Stimulated activated CD4-positive, alpha-beta T cell treated with anti-CD3 and anti-CD28 coated beads, Interleukin-2, amount 100 ng/mL, for 4 hours (primary cell): Measurements from ENCODE around the gene HSH2D.
"Not testable (repeated sequence)": the region's sequence is repeated elsewhere in the genome, so short reads cannot be mapped to it uniquely, and the experiment has no call there.

ENCODE experiments used
- DNase-seq: peaks from one replicate; pipeline ENCODE4 v3.0.0-alpha.2; 2020; ENCODE audit warnings: low read depth

The HSH2D gene

DNA sequence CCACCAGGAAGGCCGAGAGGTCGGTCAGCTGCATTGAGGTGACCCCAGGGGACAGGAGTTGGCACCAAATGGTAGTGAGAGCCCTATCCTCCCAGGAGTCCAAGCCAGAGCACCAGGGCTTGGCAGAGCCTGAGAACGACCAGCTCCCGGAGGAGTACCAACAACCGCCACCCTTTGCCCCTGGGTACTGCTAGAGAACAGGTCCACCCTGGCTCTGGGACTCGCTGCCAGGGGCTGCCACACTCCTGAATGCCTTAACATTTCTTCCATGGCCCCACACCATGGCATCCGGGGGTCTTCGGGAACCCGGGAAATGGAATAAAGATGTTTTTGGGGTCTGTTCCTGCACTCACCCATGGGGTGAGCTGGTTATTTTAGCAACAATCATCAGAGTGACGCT is 14.1 kb downstream of the HSH2D start:
- no peak for DNase-seq

DNA sequence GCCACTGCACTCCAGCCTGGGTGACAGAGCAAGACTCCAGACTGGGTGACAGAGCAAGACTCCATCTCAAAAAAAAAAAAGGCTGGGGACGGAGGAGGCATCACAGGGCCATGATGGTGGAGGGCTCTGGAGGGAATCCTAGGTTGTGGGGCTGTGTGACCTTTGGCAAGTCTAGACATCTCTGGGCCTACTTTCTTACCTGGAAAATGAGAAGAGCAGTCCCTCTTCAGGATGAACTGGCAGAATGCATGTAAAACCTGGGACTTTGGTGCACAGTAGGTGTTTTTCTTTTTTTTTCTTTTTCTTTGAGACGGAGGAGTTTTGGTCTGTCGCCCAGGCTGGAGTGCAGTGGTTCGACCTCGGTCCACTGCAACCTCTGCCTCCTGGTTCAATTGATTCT is 16.2 kb downstream of the HSH2D start:
- DNase-seq, result no peak

- DNase-seq, result no peak
Observed at GRCh38 chr19:16160445-16160942, 17.0 kb downstream of the HSH2D start.

GRCh38 chr19:16160943-16161560 is 17.6 kb downstream of the HSH2D start:
- DNase-seq, result peak; percentile 12

DNA sequence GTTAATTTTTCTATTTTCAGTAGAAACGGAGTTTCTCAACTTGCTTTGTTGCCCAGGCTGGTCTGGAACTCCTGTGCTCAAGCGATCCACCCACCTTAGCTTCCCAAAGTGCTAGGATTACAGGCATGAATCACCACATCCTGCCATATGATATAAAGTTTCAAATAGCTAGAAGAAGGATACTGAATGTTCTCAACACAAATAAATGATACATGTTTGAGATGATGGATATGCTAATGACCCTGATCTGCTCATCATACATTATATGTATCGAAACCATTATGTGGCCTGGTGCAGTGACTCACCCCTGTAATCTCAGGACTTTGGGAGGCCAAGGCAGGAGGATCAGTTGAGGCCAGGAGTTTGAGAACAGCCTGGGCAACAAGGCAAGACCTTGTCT is 18.4 kb downstream of the HSH2D start:
- DNase-seq, result no peak

DNA sequence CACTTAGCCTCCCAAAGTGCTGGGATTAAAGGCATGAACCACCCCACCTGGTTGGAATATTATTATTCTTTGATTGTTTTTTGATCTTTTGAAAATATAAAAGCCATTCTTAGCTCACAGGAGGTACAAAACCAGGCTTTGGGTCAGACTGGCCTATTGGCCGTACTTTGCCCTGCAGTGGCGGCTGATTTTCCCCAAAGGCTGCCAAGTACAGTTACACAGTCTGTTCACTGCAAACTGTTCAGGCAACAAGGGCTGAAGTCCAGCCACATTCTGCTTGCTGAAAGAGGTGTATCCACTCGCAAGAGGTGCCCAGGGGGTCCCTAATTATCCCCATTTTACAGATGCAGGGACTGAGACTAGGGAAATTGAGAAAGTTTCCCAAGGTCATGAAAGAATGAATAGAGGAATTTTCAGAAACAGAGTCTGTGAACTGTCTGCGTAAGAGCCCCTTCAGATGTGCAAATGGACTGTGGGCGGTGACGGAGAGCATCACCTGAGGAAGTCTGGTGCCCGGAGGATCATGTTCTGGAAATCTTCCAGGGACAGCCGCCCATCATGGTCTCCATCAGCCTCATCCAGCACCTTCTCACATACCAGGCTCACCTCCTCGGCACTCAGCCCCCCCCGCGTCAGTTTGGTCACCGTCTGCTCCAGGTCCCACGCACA is 20.9 kb downstream of the HSH2D start:
- DNase-seq, result no peak

GRCh38 chr19:16166417-16166816 is 22.9 kb downstream of the HSH2D start:
- no peak for DNase-seq

- DNase-seq, result no peak
Observed at GRCh38 chr19:16167055-16167454, 23.6 kb downstream of the HSH2D start.

DNA sequence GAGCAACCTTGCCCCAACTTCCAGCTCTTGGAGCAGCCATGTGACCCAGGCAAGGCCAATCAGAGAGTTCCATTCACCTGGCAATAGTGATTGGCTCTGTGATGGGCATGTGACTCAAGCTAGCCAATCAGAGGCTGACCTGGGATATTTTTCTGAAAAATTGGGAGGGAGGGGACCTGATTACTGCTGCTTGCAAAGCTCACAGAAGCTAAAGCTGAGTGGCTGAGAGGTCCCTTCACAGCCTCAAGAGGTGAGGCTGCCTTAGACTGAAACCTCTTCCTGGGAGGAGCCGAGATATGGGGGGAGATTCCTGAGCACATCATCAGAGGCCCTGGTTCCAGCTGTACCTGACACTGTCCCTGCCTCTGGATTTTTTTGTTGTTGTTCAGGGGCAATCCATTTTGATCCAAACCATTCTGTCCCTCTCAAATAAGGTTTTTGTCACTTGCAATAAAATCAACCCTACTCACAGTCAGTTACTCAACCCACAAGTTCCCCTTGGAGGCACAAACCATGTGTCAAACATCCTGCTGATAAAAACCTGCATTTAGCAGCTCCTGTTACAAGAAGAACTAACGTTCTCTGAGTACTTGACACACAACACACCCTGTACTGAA is 25.1 kb downstream of the HSH2D start:
- DNase-seq, result no peak

GRCh38 chr19:16170134-16170533 is 26.6 kb downstream of the HSH2D start:
- DNase-seq, result no peak

DNA sequence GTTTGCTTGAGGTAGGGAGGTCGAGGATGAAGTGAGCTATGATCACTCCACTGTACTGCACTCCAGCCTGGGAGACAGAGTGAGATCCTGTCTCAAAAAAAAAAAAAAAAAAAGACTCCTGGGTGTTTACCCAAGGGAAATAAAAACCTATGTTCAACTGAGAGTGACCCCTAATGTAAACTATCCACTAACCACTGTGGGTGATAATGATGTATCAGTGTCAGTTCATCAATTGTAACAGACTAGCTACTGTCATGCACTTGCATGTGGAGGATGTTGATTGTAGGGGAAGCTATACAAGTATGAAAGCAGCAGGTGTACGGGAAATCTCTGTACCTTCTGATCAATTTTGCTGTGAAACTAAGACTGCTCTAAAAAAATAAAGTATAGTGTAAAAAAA is 32.5 kb downstream of the HSH2D start:
- DNase-seq, result no peak

DNA sequence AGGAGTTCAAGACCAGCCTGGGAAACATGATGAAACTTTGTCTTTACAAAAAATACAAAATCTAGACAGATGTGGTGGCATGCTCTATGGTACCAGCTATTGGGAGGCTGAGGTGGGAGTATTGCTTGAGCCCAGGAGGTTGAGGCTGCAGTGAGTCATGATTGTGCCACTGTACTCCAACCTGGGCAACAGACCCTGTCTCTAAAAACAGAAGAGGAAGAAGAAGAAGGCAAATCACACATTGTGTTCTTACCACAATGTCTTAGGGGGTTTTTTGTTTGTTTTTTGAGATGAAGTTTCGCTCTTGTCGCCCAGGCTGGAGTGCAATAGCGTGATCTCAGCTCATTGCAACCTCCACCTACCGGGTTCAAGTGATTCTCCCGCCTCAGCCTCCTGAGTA is 35.4 kb downstream of the HSH2D start:
- not testable (repeated sequence) for DNase-seq

DNA sequence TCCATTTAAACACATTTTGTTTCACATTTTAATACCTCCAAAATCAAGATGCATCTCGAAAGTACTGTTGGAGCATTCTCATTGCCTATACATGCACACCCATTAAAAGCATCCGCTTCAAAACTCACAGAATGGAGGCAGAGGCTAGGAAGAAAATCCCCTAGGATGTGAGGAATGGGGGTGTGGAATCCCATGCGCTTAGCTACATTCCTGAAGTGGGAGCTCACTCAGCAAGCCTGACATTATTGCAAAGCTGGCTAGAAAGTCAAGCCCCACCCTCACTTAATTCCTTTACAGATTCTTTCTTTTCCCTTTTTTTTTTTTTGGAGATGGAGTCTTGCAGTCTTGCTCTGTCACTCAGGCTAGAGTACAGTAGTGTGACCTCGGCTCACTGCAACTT is 37.1 kb downstream of the HSH2D start:
- DNase-seq, result no peak

- DNase-seq, result no peak
Observed at GRCh38 chr19:16184665-16185122, 41.2 kb downstream of the HSH2D start.

DNA sequence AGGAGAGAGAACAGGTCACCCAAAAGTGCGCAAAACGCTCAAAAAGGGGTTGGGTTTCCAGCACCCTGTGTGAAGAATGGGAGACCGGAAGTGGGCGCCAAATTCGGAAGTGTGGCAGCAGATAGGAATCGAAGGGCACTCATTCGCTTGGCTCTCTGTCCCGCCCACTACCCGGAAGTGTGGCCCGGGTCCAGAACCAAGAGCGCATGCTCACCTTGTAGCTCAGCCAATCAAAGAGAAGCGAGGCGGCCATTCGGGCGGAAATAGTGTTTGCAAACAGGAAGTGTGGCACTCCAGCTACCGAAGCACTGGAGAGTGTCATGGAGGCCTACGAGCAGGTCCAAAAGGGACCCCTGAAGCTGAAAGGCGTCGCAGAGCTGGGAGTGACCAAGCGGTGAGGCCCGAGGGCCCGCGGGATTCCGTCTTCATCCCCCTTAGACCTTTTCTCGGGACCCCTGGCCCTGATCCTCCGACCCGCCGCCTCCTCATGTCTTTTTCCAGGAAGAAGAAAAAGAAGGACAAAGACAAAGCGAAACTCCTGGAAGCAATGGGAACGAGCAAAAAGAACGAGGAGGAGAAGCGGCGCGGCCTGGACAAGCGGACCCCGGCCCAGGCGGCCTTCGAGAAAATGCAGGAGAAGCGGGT is 41.8 kb downstream of the HSH2D start, which contains the start of gene FAM32A:
FAM32A (plus strand) TSS at position 288 of the 645 bp plus-strand sequence; CDS start at position 321, 33 bp downstream.
- peak; percentile 98 for DNase-seq

DNA sequence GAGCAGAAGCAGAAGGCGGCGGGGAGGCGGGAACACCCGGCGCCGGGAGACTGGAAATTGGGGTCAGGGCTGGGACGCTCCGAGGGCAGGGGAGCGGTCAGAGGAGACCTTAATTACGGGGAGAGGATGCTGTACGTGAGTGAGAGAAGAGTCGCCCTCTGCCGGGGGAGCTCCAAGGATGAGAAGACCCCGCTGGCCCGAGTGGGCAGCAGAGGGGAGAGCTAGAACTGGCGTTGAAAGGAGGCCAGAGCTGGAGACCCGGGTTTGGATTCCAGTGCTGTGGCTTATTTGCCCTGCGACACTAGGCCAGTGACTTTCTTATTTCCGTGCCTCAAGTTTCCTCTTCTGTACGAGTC is 42.3 kb downstream of the HSH2D start:
- peak; percentile 20 for DNase-seq

DNA sequence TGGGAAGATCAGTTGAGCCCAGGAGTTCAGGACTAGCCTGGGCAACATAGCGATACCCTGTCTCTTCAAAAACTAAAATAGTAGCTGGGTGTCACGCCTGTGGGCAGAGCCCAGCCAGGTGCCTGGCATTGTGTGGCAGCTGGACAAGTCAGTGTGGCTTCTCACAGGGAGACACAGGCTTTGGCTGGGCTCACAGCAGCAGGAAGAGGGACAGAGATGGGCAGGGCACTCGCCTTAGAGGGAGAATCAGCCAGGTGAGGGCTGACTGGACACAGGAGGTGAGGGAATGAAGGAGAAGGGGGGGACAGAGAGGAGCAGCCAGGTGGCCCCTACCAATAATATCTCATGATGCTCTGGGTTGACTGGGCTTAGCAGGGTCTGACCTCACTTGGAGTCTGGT is 45.0 kb downstream of the HSH2D start:
- no peak for DNase-seq

GRCh38 chr19:16190198-16190597 is 46.7 kb downstream of the HSH2D start:
- DNase-seq, result no peak

DNA sequence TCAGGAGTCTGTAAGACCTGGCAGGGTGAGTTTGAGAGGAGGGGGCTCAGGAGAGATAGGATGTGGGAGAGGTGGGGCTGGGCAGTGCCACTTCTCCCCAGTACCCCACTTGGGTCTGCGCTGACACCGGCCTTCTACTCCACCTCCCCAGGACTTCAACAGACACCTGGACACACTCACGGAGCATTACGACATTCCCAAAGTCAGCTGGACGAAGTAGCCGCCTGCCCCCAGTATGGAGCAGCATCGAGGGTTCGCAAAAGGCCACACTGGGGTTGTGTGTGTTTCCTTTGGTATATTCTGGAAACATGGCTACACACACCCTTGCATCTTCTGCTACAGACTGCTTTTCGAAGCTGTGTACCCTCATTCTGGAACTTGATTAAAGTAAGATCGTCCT is 47.3 kb downstream of the HSH2D start:
- DNase-seq, result no peak

DNA sequence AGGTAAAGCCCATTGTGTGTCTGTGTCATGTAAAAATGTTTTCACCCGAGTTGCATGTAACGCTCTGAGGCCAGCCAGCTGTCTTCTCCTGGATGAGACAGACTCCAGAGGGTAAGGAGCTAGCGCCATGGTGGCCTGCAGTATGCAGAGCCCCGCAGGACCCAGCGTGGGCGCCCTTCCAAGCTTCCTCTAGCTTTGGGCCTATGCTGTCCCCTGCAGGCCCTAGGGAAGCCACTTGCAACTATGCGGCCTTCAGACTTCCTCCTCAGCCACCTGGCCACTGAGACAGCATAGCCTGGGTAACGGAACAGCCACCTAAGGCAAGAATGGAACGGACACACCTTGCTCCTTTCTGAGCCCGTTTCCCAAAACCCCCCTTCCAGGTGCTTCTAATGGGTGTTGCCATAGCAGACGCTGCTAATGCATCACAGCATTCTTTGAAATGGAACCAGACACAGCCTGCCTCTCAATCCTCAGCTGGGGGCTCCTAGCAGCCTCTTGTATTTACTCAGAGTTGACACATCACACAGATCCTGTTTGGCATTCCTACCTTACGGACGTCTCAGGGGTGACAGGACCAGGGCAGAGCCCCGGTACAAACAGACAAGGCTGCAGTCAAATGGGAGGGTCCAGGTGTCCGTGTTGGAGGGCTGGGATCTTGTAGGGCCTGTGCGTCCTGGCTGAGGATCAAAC is 47.9 kb downstream of the HSH2D start:
- DNase-seq, result no peak

GRCh38 chr19:16193466-16193865 is 50.0 kb downstream of the HSH2D start:
- no peak for DNase-seq

GRCh38 chr19:16197188-16197621 is 53.7 kb downstream of the HSH2D start:
- no peak for DNase-seq
